ENCODE measurements around the gene UNCX. TPM values are rescaled to one million over a fixed set of nuclear protein-coding genes. Genes with fewer than 3 reads are reported as not detected.

The UNCX gene
- total RNA-seq, 1 experiment from 2014 or later = not detected

GRCh38 chr7:1233333-1234048 is 819 bp downstream of the UNCX start:
- intact Hi-C loops (cut with micrococcal nuclease) = no loop called here
- no TSS peak for BruUV-seq (replicated peaks)
- no peaks in the 10 kb centered on the region for H3K9me2 ChIP-seq (ENCODE audit: insufficient read depth)
- no peak overlapping the region for H3K9ac ChIP-seq (ENCODE audit: low read length)
- no peak overlapping the region for H3K4me2 ChIP-seq (ENCODE audit: low read length)
- no peaks in the 10 kb centered on the region for H3K79me2 ChIP-seq (ENCODE audit: insufficient read depth, low read length)
- no peaks in the 10 kb centered on the region for H3K4me1 ChIP-seq (ENCODE audit: control insufficient read depth in 1 of 2, insufficient read depth in 2 of 2, low read length in 2 of 2)
- no peak overlapping the region for H3K4me3 ChIP-seq (replicated peaks in 1 of 2; ENCODE audit: low read depth in 1 of 2, low read length in 2 of 2)
- ChIA-PET POLR2A (no interaction called here), CTCF (no interaction called here), RAD21 (ENCODE audit: low non-redundant PET in 1 of 2, low total read pairs in 2 of 2, uncharacterized antibody in 2 of 2, unreplicated experiment in 2 of 2) (no interaction called here)
- TF ChIP-seq ZFX (IDR thresholded peaks at IDR 0.05) (no peak), SRF (IDR thresholded peaks at IDR 0.05; ENCODE audit: low read depth) (no peak), EZH2 (IDR thresholded peaks at IDR 0.05) (no peak), MAX (IDR thresholded peaks at IDR 0.05) (no peak), ATF3 (IDR thresholded peaks at IDR 0.05) (no peak), EZH2phosphoT487 (IDR thresholded peaks at IDR 0.05; ENCODE audit: borderline replicate concordance) (no peak), POLR2AphosphoS5 (IDR thresholded peaks at IDR 0.05; ENCODE audit: low read depth, low read length) (no peak), FOSL1 (IDR thresholded peaks at IDR 0.05; ENCODE audit: low read depth) (no peak), ZBTB33 (IDR thresholded peaks at IDR 0.05; ENCODE audit: extremely low read depth, insufficient replicate concordance, low read length) (no peak), POLR2A (IDR thresholded peaks at IDR 0.05; ENCODE audit: borderline replicate concordance, extremely low read depth, insufficient read depth, insufficient read length) (no peak), SP1 (IDR thresholded peaks at IDR 0.05; ENCODE audit: low read depth) (no peak), TCF7L2 (IDR thresholded peaks at IDR 0.05; ENCODE audit: borderline replicate concordance, extremely low read depth, insufficient read depth, insufficient read length) (no peak), YY1 (IDR thresholded peaks at IDR 0.05; ENCODE audit: extremely low read depth, insufficient replicate concordance, low read depth, low read length) (no peak), CTCF (IDR thresholded peaks at IDR 0.05 in 2 of 3, conservative IDR thresholded peaks at IDR 0.05 in 1 of 3; ENCODE audit: borderline replicate concordance in 1 of 3, insufficient read depth in 1 of 3, low read depth in 2 of 3, low read length in 2 of 3) (no peak), ZNF274 (IDR thresholded peaks at IDR 0.05; ENCODE audit: low read depth, low read length) (no peak), REST (IDR thresholded peaks at IDR 0.05; ENCODE audit: low read depth) (no peak), EGR1 (IDR thresholded peaks at IDR 0.05; ENCODE audit: low read depth) (no peak)
- H3K27ac ChIP-seq (ENCODE audit: low read depth, low read length) = no peak overlapping the region
- H3K36me3 ChIP-seq (ENCODE audit: control insufficient read depth in 1 of 2, insufficient read depth in 2 of 2, low read length in 2 of 2) = no peaks in the 10 kb centered on the region
- no peak overlapping the region for H2AFZ ChIP-seq (ENCODE audit: low read depth, low read length, poor library complexity, severe bottlenecking)
- H4K20me1 ChIP-seq (ENCODE audit: insufficient read depth) = no peaks in the 10 kb centered on the region
- H3K9me3 ChIP-seq (ENCODE audit: control insufficient read depth in 1 of 2, insufficient read depth in 1 of 2, low read depth in 1 of 2, low read length in 2 of 2) = no peaks in the 10 kb centered on the region
- no peak for ATAC-seq
- DNase-seq (ENCODE audit: low read depth, low spot score) = no peak
- no peaks in the 10 kb centered on the region for H3K27me3 ChIP-seq (ENCODE audit: insufficient read depth, low read length)

Data from HCT116 (cell line).